HepG2 (cell line): ENCODE results near the gene SIX3. TPM values are rescaled to one million over a fixed set of nuclear protein-coding genes. Genes with fewer than 3 reads are reported as not detected.

Experiments
- ATAC-seq: fragments of 200-7000 bp; cut with Tn5 transposase; 3 replicates; pipeline ENCODE4 v1.9.1; 2020; ENCODE audit warnings: mild to moderate bottlenecking, moderate library complexity
- BruUV-seq: library from RNA; stranded (reverse); fragments of 400-500 nt; replicated peaks from 2 replicates; lab custom pipeline; 2021; lab: Mats Ljungman, UMichigan
- CTCF ChIA-PET: fragments of 300-600 bp; formaldehyde crosslinking; extraction: SDS; loops from one replicate; lab custom pipeline; 2021; ENCODE audit warnings: low total read pairs, inconsistent platforms, low intra/inter-chr PET ratio; lab: Yijun Ruan, JAX
- POLR2A ChIA-PET: fragments of 350-600 bp; sonication (Branson Sonifier 250); formaldehyde crosslinking; loops from one replicate; lab custom pipeline; 2020; ENCODE audit warnings: antibody characterized with exemption, inconsistent platforms; lab: Yijun Ruan, JAX
- DNase-seq: peaks from one replicate; pipeline ENCODE4 v3.0.0-alpha.2; 2015; ENCODE audit warnings: low spot score
- FAIRE-seq: peaks from 3 replicates; lab custom pipeline; 2011; peaks lifted over from hg19 to GRCh38; lab: Jason Lieb, UNC
- H2AFZ ChIP-seq: one replicate; pipeline ENCODE4 v1.6.1; 2011; ENCODE audit warnings: low read length, inconsistent platforms
- H3K27ac ChIP-seq: fragments of 300-600 bp; 3 replicates; pipeline ENCODE4 v1.8.0; 2011; ENCODE audit warnings: mixed run types, mild to moderate bottlenecking, mixed read lengths, low read length, inconsistent platforms; ENCODE audit not compliant: insufficient read depth; ENCODE audit errors: extremely low read length
- H3K27me3 ChIP-seq, 2 experiments: fragments of 200-600 bp in 1 of 2; 2 replicates in 1 of 2; 3 replicates in 1 of 2; pipeline versions ENCODE4 v1.6.0 to v1.8.0; 2011; ENCODE audit warnings: low read length in 2 of 2, mild to moderate bottlenecking in 2 of 2, moderate library complexity in 2 of 2, inconsistent platforms in 1 of 2; ENCODE audit not compliant: insufficient read depth in 2 of 2, control insufficient read depth in 1 of 2
- H3K36me3 ChIP-seq, 2 experiments: fragments of 200-600 bp in 1 of 2; replicated peaks in 1 of 2; 2 replicates in 1 of 2; 3 replicates in 1 of 2; pipeline versions ENCODE4 v1.5.1 to v1.8.0; 2011; ENCODE audit warnings: low read length in 2 of 2, inconsistent platforms in 1 of 2; ENCODE audit not compliant: insufficient read depth in 2 of 2, control insufficient read depth in 1 of 2
- H3K4me1 ChIP-seq: 2 replicates; pipeline ENCODE4 v1.5.1; 2012; ENCODE audit warnings: low read length, inconsistent platforms; ENCODE audit not compliant: insufficient read depth
- H3K4me2 ChIP-seq: 2 replicates; pipeline ENCODE4 v1.6.0; 2011; ENCODE audit warnings: low read depth, low read length, inconsistent platforms
- H3K4me3 ChIP-seq, 3 experiments: fragments of 200-600 bp in 1 of 3; sonication (generic), shearing (Covaris generic) in 1 of 3; replicated peaks in 1 of 3; 2 replicates each; pipeline ENCODE4 v1.5.1; 2011 to 2016; ENCODE audit warnings: low read length in 3 of 3, inconsistent platforms in 2 of 3, low read depth in 2 of 3, mild to moderate bottlenecking in 2 of 3, control low read depth in 1 of 3, mixed read lengths in 1 of 3; ENCODE audit not compliant: insufficient read depth in 1 of 3
- H3K79me2 ChIP-seq: one replicate; pipeline ENCODE4 v1.6.1; 2011; ENCODE audit warnings: low read length, inconsistent platforms; ENCODE audit not compliant: insufficient read depth
- H3K9ac ChIP-seq: 2 replicates; pipeline ENCODE4 v1.6.0; 2011; ENCODE audit warnings: mild to moderate bottlenecking, low read depth, low read length, inconsistent platforms; ENCODE audit not compliant: insufficient read depth
- H3K9me3 ChIP-seq: 2 replicates; pipeline ENCODE4 v1.5.1; 2012; ENCODE audit warnings: mild to moderate bottlenecking, low read length
- H4K20me1 ChIP-seq: 2 replicates; pipeline ENCODE4 v1.6.0; 2011; ENCODE audit warnings: inconsistent platforms, mild to moderate bottlenecking, low read length, moderate library complexity; ENCODE audit not compliant: insufficient read depth
- ATAD3A ChIP-seq: sonication (generic); formaldehyde crosslinking; IDR thresholded peaks from 2 replicates; pipeline ENCODE4 v1.4.0; 2020; ENCODE audit warnings: missing genetic modification reagents
- IRF9 ChIP-seq: sonication (generic); formaldehyde crosslinking; IDR thresholded peaks from 2 replicates; pipeline ENCODE4 v1.8.0; 2022; ENCODE audit warnings: missing genetic modification reagents, mild to moderate bottlenecking, borderline replicate concordance
- KLF15 ChIP-seq: sonication (generic); formaldehyde crosslinking; IDR thresholded peaks from 2 replicates; pipeline ENCODE4 v1.8.1; 2023; ENCODE audit warnings: borderline replicate concordance, mild to moderate bottlenecking, inconsistent platforms, missing genetic modification reagents, mixed read lengths
- KMT2A ChIP-seq: sonication (generic); formaldehyde crosslinking; IDR thresholded peaks from 2 replicates; pipeline ENCODE4 v1.4.0; 2020; ENCODE audit warnings: missing genetic modification reagents
- MIER2 ChIP-seq: IDR thresholded peaks from 2 replicates; pipeline ENCODE4 v1.6.1; 2016; ENCODE audit warnings: missing biosample characterization, missing genetic modification reagents
- PHF8 ChIP-seq: sonication (generic); formaldehyde crosslinking; IDR thresholded peaks from 2 replicates; pipeline ENCODE4 v1.5.0; 2020; ENCODE audit warnings: missing genetic modification reagents
- PREB ChIP-seq: sonication (generic); formaldehyde crosslinking; IDR thresholded peaks from 2 replicates; pipeline ENCODE4 v1.4.0; 2020; ENCODE audit warnings: missing genetic modification reagents
- REST ChIP-seq, 2 experiments: IDR thresholded peaks; 2 replicates each; pipeline ENCODE4 v1.6.1; 2011 to 2012; ENCODE audit warnings: low read length in 2 of 2, borderline replicate concordance in 1 of 2, low read depth in 1 of 2, mild to moderate bottlenecking in 1 of 2, moderate library complexity in 1 of 2
- TAF15 ChIP-seq: fragments of 200-400 bp; formaldehyde crosslinking; IDR thresholded peaks from one replicate; pipeline ENCODE4 v1.6.1; 2018; ENCODE audit warnings: mild to moderate bottlenecking, low read depth, low read length; ENCODE audit not compliant: poor library complexity, severe bottlenecking
- ZNF24 ChIP-seq: fragments of 450-650 bp; IDR thresholded peaks from 2 replicates; pipeline ENCODE4 v1.6.1; 2017; ENCODE audit warnings: antibody characterized with exemption, mild to moderate bottlenecking
- ZNF276 ChIP-seq: sonication (generic); formaldehyde crosslinking; IDR thresholded peaks from 2 replicates; pipeline ENCODE4 v1.4.0; 2020; ENCODE audit warnings: mild to moderate bottlenecking, low read depth, missing genetic modification reagents
- ZNF557 ChIP-seq: sonication (generic); formaldehyde crosslinking; IDR thresholded peaks from 2 replicates; pipeline ENCODE4 v1.4.0; 2020; ENCODE audit warnings: missing genetic modification reagents
- WGBS: methylation state at CpG from one replicate; pipeline ENCODE4 v1.1.6; 2017; ENCODE audit warnings: low lambda C conversion rate; 5-methylcytosine and 5-hydroxymethylcytosine counted together
- in situ Hi-C: cut with HindIII; loops from 2 replicates; pipeline ENCODE4 v1.10.0; 2017; ENCODE audit warnings: low pct_unique_long_range_greater_than_20kb; ENCODE audit not compliant: extremely low pct_ligation_motif_present
- intact Hi-C: fragments of 100-400 bp; cut with micrococcal nuclease; formaldehyde crosslinking; loops from one replicate; pipeline ENCODE4 v1.10.0; 2022; ENCODE audit not compliant: unreplicated experiment
- polyA plus RNA-seq, 8 experiments: library from polyadenylated mRNA; depleted of rRNA in 3 of 8; stranded (reverse) in 7 of 8; unstranded in 1 of 8; fragments of >200 nt; fragmentation: Illumina TruSeq in 4 of 8; extraction: Trizol in 4 of 8; gene quantifications; 2 replicates each; pipeline versions ENCODE4 v1.2.1 to v1.2.3, GENCODE V29; 2011 to 2016; ENCODE audit warnings: low read depth in 4 of 8, missing spikeins in 1 of 8, mixed read lengths in 1 of 8; ENCODE audit not compliant: insufficient read depth in 1 of 8
- total RNA-seq, 5 experiments: library from RNA; depleted of rRNA; stranded (reverse); fragments of >200 nt; fragmentation: Illumina TruSeq; extraction: Trizol; gene quantifications; 2 replicates each; pipeline ENCODE4 v1.2.3, GENCODE V29; 2016; ENCODE audit warnings: low read depth in 1 of 5

The SIX3 gene
- total and polyA plus RNA-seq, 2 of the 13 experiments (the other 11 are each of a cell fraction or from before 2014, with no cell fraction given) = not detected

- peaks cover 22 to 92% of the 10 kb centered on the region in 2 experiments for H3K27me3 ChIP-seq
- DNase-seq = no peak
- H3K27ac ChIP-seq = no peak overlapping the region
- H3K9me3 ChIP-seq = no peaks in the 10 kb centered on the region
- FAIRE-seq = no peak
- no TSS peak for BruUV-seq
- no peaks in the 10 kb centered on the region; the same call in 1 of the 2 replicates for H4K20me1 ChIP-seq
- 82% methylated on average over 69 of the region's 69 CpGs for WGBS
- no peak overlapping the region for H3K4me3 ChIP-seq
- no peak overlapping the region for H2AFZ ChIP-seq
- intact Hi-C loops = no loop called here
- CTCF ChIA-PET = no interaction called here
- no peak for ATAC-seq
- in situ Hi-C loops = loop anchor here (10.0 kb wide), 1 partner anchor 548 kb away; no protein-coding TSS in a partner anchor
- no peaks in the 10 kb centered on the region for H3K36me3 ChIP-seq
- no peak overlapping the region for H3K4me2 ChIP-seq
- H3K79me2 ChIP-seq = no peaks in the 10 kb centered on the region
- H3K4me1 ChIP-seq = peaks cover 20% of the 10 kb centered on the region
- H3K9ac ChIP-seq = no peak overlapping the region
- POLR2A ChIA-PET = no interaction called here
- no peak for TF ChIP-seq TAF15
- no peak for TF ChIP-seq PREB (CRISPR knock-in tag)
- TF ChIP-seq KMT2A (CRISPR knock-in tag) = no peak
- TF ChIP-seq MIER2 (CRISPR knock-in tag) = no peak
- TF ChIP-seq PHF8 (CRISPR knock-in tag) = no peak
- no peak for TF ChIP-seq IRF9 (CRISPR knock-in tag)
- TF ChIP-seq ZNF276 (CRISPR knock-in tag) = no peak
- TF ChIP-seq ZNF24 = no peak
- TF ChIP-seq REST (IDR thresholded peaks at IDR 0.05; ENCODE audit: borderline replicate concordance in 1 of 2, low read depth in 1 of 2, low read length in 2 of 2) = no peak
- no peak for TF ChIP-seq ZNF557 (CRISPR knock-in tag)
- TF ChIP-seq KLF15 (CRISPR knock-in tag) = no peak
- TF ChIP-seq ATAD3A = no peak
These were observed 965 bp downstream of the SIX3 start for GRCh38 chr2:44942304-44943030.
